Erythroblast (primary cell): ENCODE data around the gene ZCWPW1.

ENCODE experiments used
- GATA1 ChIP-seq: IDR thresholded peaks from 2 replicates; pipeline ENCODE4 v1.6.1; 2011; ENCODE audit warnings: low read depth, mild to moderate bottlenecking, control low read depth, low read length, moderate library complexity
- POLR2A ChIP-seq: IDR thresholded peaks from 2 replicates; pipeline ENCODE4 v1.6.1; 2011; ENCODE audit warnings: mild to moderate bottlenecking, low read length

DNA sequence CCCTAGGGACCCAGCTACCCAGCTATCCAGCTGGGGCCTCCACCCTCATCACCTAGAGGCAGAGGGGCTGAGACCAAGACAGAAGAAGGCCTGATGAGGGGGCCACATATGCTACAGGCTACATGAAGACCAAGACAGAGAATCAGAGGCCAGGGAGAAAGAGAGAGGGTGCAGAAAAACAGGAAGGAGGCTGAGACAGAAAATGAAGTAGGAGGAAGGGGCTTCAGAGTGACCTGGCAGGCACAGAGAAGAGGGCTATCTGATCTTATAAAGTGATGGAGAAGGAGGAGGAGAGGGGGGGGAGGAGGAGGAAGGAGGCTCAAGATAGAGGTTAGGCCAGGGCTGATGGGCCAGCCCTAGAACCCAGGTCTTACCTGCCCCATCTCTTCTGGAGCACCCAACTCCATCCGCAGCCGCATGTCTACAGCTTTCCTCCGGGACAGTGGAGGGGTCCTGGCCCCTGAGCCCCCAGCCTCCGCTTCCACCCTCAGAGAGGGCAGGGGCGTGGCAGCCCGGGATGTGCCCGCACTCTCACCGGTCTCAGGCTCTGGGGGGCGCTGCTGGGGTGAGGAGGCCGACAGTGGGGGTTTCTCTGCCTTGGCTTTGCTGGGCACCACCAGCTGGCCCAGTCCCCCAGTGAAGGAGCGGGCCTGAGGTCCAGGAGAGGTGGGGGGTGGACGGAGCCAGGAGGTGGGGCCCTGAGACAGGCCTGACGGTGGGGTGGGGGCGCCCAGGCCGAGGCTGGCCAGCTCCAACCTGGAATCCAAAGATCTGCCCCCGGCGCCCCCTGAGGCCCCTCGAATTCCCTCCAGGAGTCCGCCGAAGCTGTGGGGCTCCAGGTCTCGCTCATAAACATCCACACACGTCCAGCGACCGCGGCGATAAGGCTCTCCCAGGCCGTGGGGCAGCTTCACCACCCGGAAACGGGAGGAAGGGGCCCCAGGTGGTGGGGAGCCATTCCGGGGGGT, 48.7 kb upstream of the ZCWPW1 start:
- TF ChIP-seq POLR2A (no peak), GATA1 (no peak)
